GM23248 (cell line): ENCODE measurements around the gene KNCN. TPM values are rescaled to one million over a fixed set of nuclear protein-coding genes. Genes with fewer than 3 reads are reported as not detected.

Experiments used
- DNase-seq: peaks from one replicate; pipeline ENCODE4 v3.0.0-alpha.2; 2015
- H2AFZ ChIP-seq: fragments of 200-600 bp; sonication (generic); 2 replicates; pipeline ENCODE4 v1.6.1; 2016; ENCODE audit warnings: antibody characterized with exemption
- H3F3A ChIP-seq: fragments of 200-600 bp; sonication (generic); 2 replicates; pipeline ENCODE4 v1.6.1; 2016; ENCODE audit warnings: mild to moderate bottlenecking, antibody characterized with exemption, mixed run types; ENCODE audit not compliant: insufficient read depth
- H3K27ac ChIP-seq: fragments of 200-600 bp; sonication (generic); 2 replicates; pipeline ENCODE4 v1.5.1; 2016; ENCODE audit warnings: mild to moderate bottlenecking
- H3K27me3 ChIP-seq: fragments of 200-600 bp; sonication (generic); replicated peaks from 2 replicates; pipeline ENCODE4 v1.6.1; 2016; ENCODE audit warnings: mild to moderate bottlenecking; ENCODE audit not compliant: insufficient read depth
- H3K36me3 ChIP-seq: fragments of 200-600 bp; sonication (generic); 2 replicates; pipeline ENCODE4 v1.6.1; 2016; ENCODE audit warnings: low read depth, mild to moderate bottlenecking
- H3K4me1 ChIP-seq: fragments of 200-600 bp; sonication (generic); 2 replicates; pipeline ENCODE4 v1.6.1; 2016; ENCODE audit warnings: mild to moderate bottlenecking; ENCODE audit not compliant: insufficient read depth
- H3K4me2 ChIP-seq: fragments of 200-600 bp; sonication (generic); one replicate; pipeline ENCODE4 v1.6.1; 2016; ENCODE audit warnings: mild to moderate bottlenecking; ENCODE audit not compliant: unreplicated experiment
- H3K4me3 ChIP-seq: fragments of 200-600 bp; sonication (generic); 2 replicates; pipeline ENCODE4 v1.5.1; 2016; ENCODE audit warnings: mild to moderate bottlenecking
- H3K79me2 ChIP-seq: fragments of 200-600 bp; sonication (generic); 2 replicates; pipeline ENCODE4 v1.6.1; 2016; ENCODE audit warnings: mild to moderate bottlenecking; ENCODE audit not compliant: insufficient read depth
- H3K9ac ChIP-seq: fragments of 200-600 bp; sonication (generic); 2 replicates; pipeline ENCODE4 v1.6.1; 2016; ENCODE audit warnings: mild to moderate bottlenecking
- H3K9me2 ChIP-seq: fragments of 200-600 bp; sonication (generic); 2 replicates; pipeline ENCODE4 v1.6.1; 2016; ENCODE audit warnings: mixed run types, mild to moderate bottlenecking, moderate library complexity; ENCODE audit not compliant: insufficient read depth
- H3K9me3 ChIP-seq: fragments of 200-600 bp; sonication (generic); one replicate; pipeline ENCODE4 v1.6.1; 2017; ENCODE audit warnings: low read depth
- H4K20me1 ChIP-seq: fragments of 200-600 bp; sonication (generic); 2 replicates; pipeline ENCODE4 v1.6.0; 2016; ENCODE audit not compliant: insufficient read depth
- EZH2 ChIP-seq: fragments of 200-600 bp; sonication (generic); IDR thresholded peaks from 2 replicates; pipeline ENCODE4 v1.6.1; 2018; ENCODE audit warnings: antibody characterized with exemption, mild to moderate bottlenecking; ENCODE audit not compliant: insufficient read depth, poor library complexity, severe bottlenecking
- EZH2phosphoT487 ChIP-seq: fragments of 200-600 bp; sonication (generic); IDR thresholded peaks from 2 replicates; pipeline ENCODE4 v1.6.1; 2018; ENCODE audit warnings: antibody characterized with exemption, moderate library complexity, mild to moderate bottlenecking, low read depth; ENCODE audit not compliant: insufficient read depth
- WGBS, 2 experiments: methylation state at CpG; one replicate each; pipeline ENCODE4 v1.1.6; 2015 to 2017; ENCODE audit warnings: low lambda C conversion rate in 2 of 2, low coverage in 1 of 2; ENCODE audit errors: missing lambda C conversion rate in 2 of 2; 5-methylcytosine and 5-hydroxymethylcytosine counted together
- in situ Hi-C: fragments of 300-500 bp; cut with MboI; formaldehyde crosslinking; loops from 2 replicates; pipeline ENCODE4 v1.15.0; 2020
- polyA plus RNA-seq: library from polyadenylated mRNA; unstranded; fragments of >200 nt; fragmentation: Nextera tagmentation; extraction: Ambion mirVana; gene quantifications from 2 replicates; pipeline ENCODE4 v1.2.1, GENCODE V29; 2016
- total RNA-seq: library from RNA; depleted of rRNA; stranded (reverse); fragments of >200 nt; shearing (Covaris generic); gene quantifications from 2 replicates; pipeline ENCODE4 v1.2.3, GENCODE V29; 2014

Gene KNCN
- total and polyA plus RNA-seq, 2 experiments from 2014 or later, result not detected

- in situ Hi-C loops, result no loop called here
- no peaks in the 10 kb centered on the region for H3K79me2 ChIP-seq
- H2AFZ ChIP-seq, result no peak overlapping the region
- H4K20me1 ChIP-seq, result no peaks in the 10 kb centered on the region
- H3K9me3 ChIP-seq, result no peaks in the 10 kb centered on the region
- H3K4me3 ChIP-seq, result no peak overlapping the region
- H3K27me3 ChIP-seq, result peaks cover 51% of the 10 kb centered on the region
- no peaks in the 10 kb centered on the region for H3K36me3 ChIP-seq
- no peak overlapping the region for H3K4me2 ChIP-seq
- no peaks in the 10 kb centered on the region for H3F3A ChIP-seq
- DNase-seq, result no peak
- WGBS, 2 experiments, result 63 to 82% methylated on average over 3 of the region's 3 CpGs
- H3K4me1 ChIP-seq, result no peaks in the 10 kb centered on the region
- no peak overlapping the region for H3K27ac ChIP-seq
- no peak overlapping the region for H3K9ac ChIP-seq
- no peaks in the 10 kb centered on the region for H3K9me2 ChIP-seq
- TF ChIP-seq EZH2phosphoT487, result no peak
- TF ChIP-seq EZH2, result no peak
These were observed 5.7 kb downstream of the KNCN start for GRCh38 chr1:46545784-46546183.

GRCh38 chr1:46544561-46545240 is 6.7 kb downstream of the KNCN start:
- no peaks in the 10 kb centered on the region for H3K4me1 ChIP-seq
- H3K4me3 ChIP-seq, result no peak overlapping the region
- H3K79me2 ChIP-seq, result no peaks in the 10 kb centered on the region
- H3K9me3 ChIP-seq, result no peaks in the 10 kb centered on the region
- H3K36me3 ChIP-seq, result no peaks in the 10 kb centered on the region
- WGBS, 2 experiments, result 68 to 77% methylated on average over 5 of the region's 5 CpGs
- H3K27ac ChIP-seq, result no peak overlapping the region
- H2AFZ ChIP-seq, result no peak overlapping the region
- TF ChIP-seq EZH2, result no peak
- no peak for TF ChIP-seq EZH2phosphoT487
- H3K9ac ChIP-seq, result no peak overlapping the region
- peaks cover 43% of the 10 kb centered on the region for H3K27me3 ChIP-seq
- H4K20me1 ChIP-seq, result no peaks in the 10 kb centered on the region
- no peaks in the 10 kb centered on the region for H3K9me2 ChIP-seq
- in situ Hi-C loops, result no loop called here
- 0 out of 2 replicates have a peak, but pooled peaks cover 4% of the 10 kb centered on the region for H3F3A ChIP-seq
- H3K4me2 ChIP-seq, result no peak overlapping the region
- DNase-seq, result no peak

DNA sequence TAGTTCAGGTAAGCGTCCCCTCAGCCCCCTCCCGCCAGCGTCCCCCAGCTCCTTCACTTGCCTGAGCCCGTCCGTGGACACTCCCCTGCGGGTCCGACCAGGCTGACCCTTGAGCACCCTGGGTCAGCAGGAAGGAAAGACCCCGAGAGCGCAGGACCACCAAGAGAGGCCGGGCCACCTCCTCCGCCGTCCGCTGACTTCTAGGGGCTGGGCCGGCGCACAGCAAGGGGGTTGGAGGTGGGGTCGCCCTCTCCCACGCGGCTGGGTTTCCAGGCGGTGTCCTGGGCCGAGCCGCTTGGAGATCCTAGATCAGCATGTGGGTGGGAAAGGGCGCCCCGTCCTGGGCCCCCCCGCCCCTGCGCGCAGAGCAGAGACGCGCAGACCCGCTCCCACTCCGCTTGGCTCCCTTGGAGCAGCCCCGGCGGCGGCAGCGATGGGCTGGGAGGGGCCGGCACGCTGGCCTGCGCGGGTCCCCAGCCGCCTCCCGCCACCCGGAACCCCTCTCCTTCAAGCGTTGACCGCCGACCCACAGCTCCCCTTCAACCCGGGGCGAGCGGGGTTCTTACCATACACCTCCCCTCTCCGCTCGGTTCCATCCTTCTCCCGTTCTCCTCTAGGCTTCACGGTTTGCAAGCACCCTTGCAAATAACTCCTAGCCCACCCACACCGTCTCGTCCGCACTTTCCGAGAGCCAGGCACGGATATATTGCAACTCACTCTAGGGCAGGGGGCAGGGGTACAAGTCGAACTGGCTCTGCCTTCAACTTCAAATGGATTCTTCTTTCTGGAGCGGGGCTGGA is 7.5 kb downstream of the KNCN start:
- H3K9me3 ChIP-seq, result no peaks in the 10 kb centered on the region
- H3K36me3 ChIP-seq, result no peaks in the 10 kb centered on the region
- 7 to 11% methylated on average over 24 to 55 of the region's 58 CpGs for WGBS, 2 experiments
- peaks cover 43% of the 10 kb centered on the region for H3K27me3 ChIP-seq
- no peak for TF ChIP-seq EZH2
- TF ChIP-seq EZH2phosphoT487, result no peak
- H3K9me2 ChIP-seq, result no peaks in the 10 kb centered on the region
- no peaks in the 10 kb centered on the region for H3K79me2 ChIP-seq
- H3F3A ChIP-seq, result 0 out of 2 replicates have a peak, but pooled peaks cover 4% of the 10 kb centered on the region
- H2AFZ ChIP-seq, result no peak overlapping the region
- no peak overlapping the region for H3K4me2 ChIP-seq
- DNase-seq, result no peak
- H3K4me3 ChIP-seq, result no peak overlapping the region
- H3K4me1 ChIP-seq, result no peaks in the 10 kb centered on the region
- no peak overlapping the region for H3K27ac ChIP-seq
- in situ Hi-C loops, result no loop called here
- no peaks in the 10 kb centered on the region for H4K20me1 ChIP-seq
- H3K9ac ChIP-seq, result no peak overlapping the region

GRCh38 chr1:46543382-46543760 is 8.1 kb downstream of the KNCN start:
- Histone ChIP-seq H3K9me2 (no peaks in the 10 kb centered on the region), H3K9me3 (no peaks in the 10 kb centered on the region), H3K4me3 (no peak overlapping the region), H3K4me1 (no peaks in the 10 kb centered on the region), H3K36me3 (no peaks in the 10 kb centered on the region), H3K27me3 (peaks cover 43% of the 10 kb centered on the region), H3K79me2 (no peaks in the 10 kb centered on the region), H3K4me2 (no peak overlapping the region), H3K9ac (no peak overlapping the region), H3F3A (0 out of 2 replicates have a peak, but pooled peaks cover 4% of the 10 kb centered on the region), H3K27ac (no peak overlapping the region), H2AFZ (no peak overlapping the region), H4K20me1 (no peaks in the 10 kb centered on the region)
- TF ChIP-seq EZH2, result no peak
- no peak for TF ChIP-seq EZH2phosphoT487
- no peak for DNase-seq
- in situ Hi-C loops, result no loop called here
- WGBS, 2 experiments, result 75 to 85% methylated on average over 7 of the region's 7 CpGs
